ENCODE data around the gene SGPP2. TPM values are rescaled to one million over a fixed set of nuclear protein-coding genes. Genes with fewer than 3 reads are reported as not detected.

SGPP2 gene
- total RNA-seq, 1 experiment from 2014 or later: 0.57 TPM

DNA sequence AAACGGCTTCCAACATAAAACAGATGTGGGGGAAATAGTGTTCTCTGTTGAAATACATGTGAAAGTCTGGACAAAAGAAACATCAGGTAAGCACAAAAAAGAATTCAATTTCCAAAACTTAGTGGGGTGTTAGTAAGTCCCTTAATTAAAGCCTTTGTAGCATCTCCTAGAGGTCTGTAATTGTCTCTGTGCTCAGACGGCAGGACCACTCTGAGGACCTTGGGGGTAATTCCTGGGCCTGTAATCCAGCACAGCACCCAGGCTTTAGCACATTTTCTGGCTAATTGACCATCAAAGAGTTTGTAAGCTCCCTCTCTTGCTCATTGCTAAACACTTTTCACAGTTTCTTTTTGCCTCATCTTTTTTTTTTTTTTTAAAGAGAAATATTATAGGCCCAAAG, 151.3 kb downstream of the SGPP2 start:
- no peaks in the 10 kb centered on the region for H3K9me2 ChIP-seq (ENCODE audit: insufficient read depth)
- peaks cover 33% of the 10 kb centered on the region for H3F3A ChIP-seq (ENCODE audit: insufficient read depth, low read depth)
- intact Hi-C loops (cut with micrococcal nuclease; ENCODE audit: unreplicated experiment): no loop called here
- H3K27ac ChIP-seq: peak overlapping the region; percentile 87; the same call in 1 of the 2 replicates
- POLR2A ChIA-PET (ENCODE audit: unreplicated experiment): no interaction called here
- H2AFZ ChIP-seq: no peak overlapping the region
- no peaks in the 10 kb centered on the region for H3K9me3 ChIP-seq (ENCODE audit: insufficient read depth, low read depth)
- H3K4me1 ChIP-seq (replicated peaks; ENCODE audit: insufficient read depth): peaks cover 46% of the 10 kb centered on the region
- no peak for DNase-seq
- no peaks in the 10 kb centered on the region for H3K27me3 ChIP-seq (ENCODE audit: insufficient read depth, low read depth)
- peaks cover 28% of the 10 kb centered on the region for H3K79me2 ChIP-seq (ENCODE audit: low read depth)
- no TSS peak for BruUV-seq (replicated peaks)
- H4K20me1 ChIP-seq (ENCODE audit: insufficient read depth): peaks cover 3% of the 10 kb centered on the region; the same call in 1 of the 2 replicates
- H3K4me3 ChIP-seq: no peak overlapping the region
- H3K36me3 ChIP-seq (ENCODE audit: low read depth): peaks cover 46% of the 10 kb centered on the region
- no peak overlapping the region for H3K4me2 ChIP-seq
- CTCF ChIA-PET: no interaction called here
- TF ChIP-seq EZH2 (IDR thresholded peaks at IDR 0.05; ENCODE audit: low read depth): no peak
- TF ChIP-seq, protein P1, sequence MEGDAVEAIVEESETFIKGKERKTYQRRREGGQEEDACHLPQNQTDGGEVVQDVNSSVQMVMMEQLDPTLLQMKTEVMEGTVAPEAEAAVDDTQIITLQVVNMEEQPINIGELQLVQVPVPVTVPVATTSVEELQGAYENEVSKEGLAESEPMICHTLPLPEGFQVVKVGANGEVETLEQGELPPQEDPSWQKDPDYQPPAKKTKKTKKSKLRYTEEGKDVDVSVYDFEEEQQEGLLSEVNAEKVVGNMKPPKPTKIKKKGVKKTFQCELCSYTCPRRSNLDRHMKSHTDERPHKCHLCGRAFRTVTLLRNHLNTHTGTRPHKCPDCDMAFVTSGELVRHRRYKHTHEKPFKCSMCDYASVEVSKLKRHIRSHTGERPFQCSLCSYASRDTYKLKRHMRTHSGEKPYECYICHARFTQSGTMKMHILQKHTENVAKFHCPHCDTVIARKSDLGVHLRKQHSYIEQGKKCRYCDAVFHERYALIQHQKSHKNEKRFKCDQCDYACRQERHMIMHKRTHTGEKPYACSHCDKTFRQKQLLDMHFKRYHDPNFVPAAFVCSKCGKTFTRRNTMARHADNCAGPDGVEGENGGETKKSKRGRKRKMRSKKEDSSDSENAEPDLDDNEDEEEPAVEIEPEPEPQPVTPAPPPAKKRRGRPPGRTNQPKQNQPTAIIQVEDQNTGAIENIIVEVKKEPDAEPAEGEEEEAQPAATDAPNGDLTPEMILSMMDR (conservative IDR thresholded peaks at IDR 0.05): no peak

DNA sequence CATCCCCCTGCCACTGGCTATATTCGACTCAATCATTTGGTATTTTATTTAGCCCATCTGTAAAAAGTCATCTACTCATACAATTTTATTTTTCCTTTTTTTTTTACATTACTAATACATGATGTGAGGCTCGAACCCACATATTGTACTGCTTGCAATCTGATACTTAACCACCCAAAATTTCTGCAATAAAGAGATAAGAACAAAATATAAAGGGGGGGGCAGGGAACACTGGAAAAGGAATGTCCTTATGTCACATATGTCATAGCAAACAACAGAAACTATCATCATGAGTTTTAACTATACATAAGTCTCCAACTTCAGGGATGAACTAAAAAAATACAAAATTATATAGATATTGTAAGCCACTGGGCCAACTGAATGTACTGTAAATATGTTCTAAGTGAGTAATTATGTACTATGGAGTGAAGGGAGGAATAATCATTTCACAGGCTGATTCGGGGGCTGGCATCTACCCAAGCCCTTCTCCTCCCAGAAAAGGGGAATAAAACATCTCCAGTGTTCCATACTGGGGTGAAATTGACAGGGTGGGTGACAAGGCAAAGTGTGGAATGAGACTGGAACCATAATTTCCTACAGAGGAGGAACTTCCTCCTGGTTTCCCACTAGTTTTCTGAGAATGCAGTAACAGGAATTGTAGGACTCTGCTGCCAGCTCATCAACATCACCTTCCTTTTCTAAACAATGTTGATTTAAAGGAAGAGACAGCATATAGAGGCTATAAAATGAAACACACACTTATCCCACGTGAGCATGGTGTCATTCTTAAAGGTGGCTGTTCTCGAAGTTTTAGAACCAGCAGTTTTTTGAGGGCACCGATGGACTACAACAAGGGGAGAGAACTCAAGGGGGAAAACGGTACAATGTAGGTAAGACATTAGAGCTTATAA, 152.1 kb downstream of the SGPP2 start:
- BruUV-seq (replicated peaks): no TSS peak
- TF ChIP-seq, protein P1 (conservative IDR thresholded peaks at IDR 0.05): no peak
- TF ChIP-seq EZH2 (IDR thresholded peaks at IDR 0.05; ENCODE audit: low read depth): no peak
- no peaks in the 10 kb centered on the region for H3K27me3 ChIP-seq (ENCODE audit: insufficient read depth, low read depth)
- no peaks in the 10 kb centered on the region for H3K9me2 ChIP-seq (ENCODE audit: insufficient read depth)
- peaks cover 36% of the 10 kb centered on the region for H3F3A ChIP-seq (ENCODE audit: insufficient read depth, low read depth)
- H3K4me1 ChIP-seq (replicated peaks; ENCODE audit: insufficient read depth): peaks cover 40% of the 10 kb centered on the region
- H3K79me2 ChIP-seq (ENCODE audit: low read depth): peaks cover 33% of the 10 kb centered on the region
- peaks cover 5% of the 10 kb centered on the region for H4K20me1 ChIP-seq (ENCODE audit: insufficient read depth)
- no peak overlapping the region for H3K4me2 ChIP-seq
- H2AFZ ChIP-seq: no peak overlapping the region
- no peaks in the 10 kb centered on the region for H3K9me3 ChIP-seq (ENCODE audit: insufficient read depth, low read depth)
- CTCF ChIA-PET: no interaction called here
- intact Hi-C loops (cut with micrococcal nuclease; ENCODE audit: unreplicated experiment): no loop called here
- no peak overlapping the region for H3K27ac ChIP-seq
- H3K36me3 ChIP-seq (ENCODE audit: low read depth): peaks cover 45% of the 10 kb centered on the region
- DNase-seq: no peak
- no peak overlapping the region for H3K4me3 ChIP-seq
- POLR2A ChIA-PET (ENCODE audit: unreplicated experiment): no interaction called here

DNA sequence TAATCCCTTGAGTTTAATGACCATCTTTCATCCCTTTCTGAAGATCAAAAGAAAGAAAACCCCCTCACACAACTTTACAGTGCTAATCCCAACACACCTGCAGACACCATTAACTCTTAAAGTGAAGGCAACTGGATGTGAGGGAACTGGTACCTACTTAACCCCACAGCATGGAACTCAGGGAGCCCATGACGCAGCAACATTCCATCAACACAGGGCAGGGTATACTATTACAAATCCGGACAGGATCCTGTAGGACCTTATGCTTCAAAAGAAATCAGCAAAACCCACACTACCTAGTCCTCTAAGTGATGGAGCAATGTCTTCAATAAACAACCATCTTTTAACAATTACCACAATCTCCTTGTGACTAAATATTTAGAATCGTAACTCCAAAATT, 153.0 kb downstream of the SGPP2 start:
- Histone ChIP-seq H3K4me3 (no peak overlapping the region), H2AFZ (no peak overlapping the region), H3K79me2 (ENCODE audit: low read depth) (peaks cover 33% of the 10 kb centered on the region), H3K9me3 (ENCODE audit: insufficient read depth, low read depth) (no peaks in the 10 kb centered on the region), H3K4me2 (no peak overlapping the region), H3F3A (ENCODE audit: insufficient read depth, low read depth) (peaks cover 28% of the 10 kb centered on the region), H4K20me1 (ENCODE audit: insufficient read depth) (peaks cover 5% of the 10 kb centered on the region), H3K27me3 (ENCODE audit: insufficient read depth, low read depth) (no peaks in the 10 kb centered on the region), H3K4me1 (replicated peaks; ENCODE audit: insufficient read depth) (peaks cover 32% of the 10 kb centered on the region), H3K9me2 (ENCODE audit: insufficient read depth) (no peaks in the 10 kb centered on the region), H3K36me3 (ENCODE audit: low read depth) (peaks cover 46% of the 10 kb centered on the region), H3K27ac (no peak overlapping the region)
- ChIA-PET POLR2A (ENCODE audit: unreplicated experiment) (no interaction called here), CTCF (no interaction called here)
- BruUV-seq (replicated peaks): no TSS peak
- intact Hi-C loops (cut with micrococcal nuclease; ENCODE audit: unreplicated experiment): no loop called here
- DNase-seq: no peak
- TF ChIP-seq EZH2 (IDR thresholded peaks at IDR 0.05; ENCODE audit: low read depth): no peak
- TF ChIP-seq, protein P1 (conservative IDR thresholded peaks at IDR 0.05): no peak

Data from PC-9 (cell line).